Measurements from ENCODE around the gene MRPL21. TPM values are rescaled to one million over a fixed set of nuclear protein-coding genes. Genes with fewer than 3 reads are reported as not detected.
"Not testable (repeated sequence)": the region's sequence is repeated elsewhere in the genome, so short reads cannot be mapped to it uniquely, and the experiment has no call there.

MRPL21 gene
- total RNA-seq, 1 experiment from 2014 or later: 138 TPM

- DNase-seq: no peak
- 0 out of 2 replicates have a peak, but pooled peaks cover 4% of the 10 kb centered on the region for H3K9me3 ChIP-seq
- no peaks in the 10 kb centered on the region for H3K27me3 ChIP-seq
Measured at GRCh38 chr11:68863553-68864265, 39.9 kb downstream of the MRPL21 start.

GRCh38 chr11:68862421-68862820 lies 41.2 kb downstream of the MRPL21 start:
- no peak for DNase-seq
- H3K27me3 ChIP-seq: no peaks in the 10 kb centered on the region
- H3K36me3 ChIP-seq: no peaks in the 10 kb centered on the region
- no peak overlapping the region for H3K4me3 ChIP-seq
- H3K9me3 ChIP-seq: 0 out of 2 replicates have a peak, but pooled peaks cover 4% of the 10 kb centered on the region

More at GRCh38 chr11:68863553-68864265, 39.9 kb downstream of the MRPL21 start:
- H3K36me3 ChIP-seq: no peaks in the 10 kb centered on the region
- no peak overlapping the region for H3K4me3 ChIP-seq

GRCh38 chr11:68859123-68859522 lies 44.5 kb downstream of the MRPL21 start:
- no peak for DNase-seq
- Histone ChIP-seq H3K36me3 (no peaks in the 10 kb centered on the region), H3K9me3 (0 out of 2 replicates have a peak, but pooled peaks cover 3% of the 10 kb centered on the region), H3K4me3 (no peak overlapping the region), H3K27me3 (peaks cover 6% of the 10 kb centered on the region; the same call in 1 of the 2 replicates)

- Histone ChIP-seq H3K27me3 (peaks cover 6% of the 10 kb centered on the region; the same call in 1 of the 2 replicates), H3K9me3 (no peaks in the 10 kb centered on the region), H3K4me3 (no peak overlapping the region), H3K36me3 (no peaks in the 10 kb centered on the region)
- DNase-seq: no peak
Measured at GRCh38 chr11:68857037-68857586, 46.5 kb downstream of the MRPL21 start.

GRCh38 chr11:68856425-68857030 lies 47.1 kb downstream of the MRPL21 start:
- not testable (repeated sequence) for H3K9me3 ChIP-seq, DNase-seq, H3K27me3 ChIP-seq, H3K36me3 ChIP-seq, H3K4me3 ChIP-seq

GRCh38 chr11:68855205-68855981 lies 48.2 kb downstream of the MRPL21 start:
- H3K36me3 ChIP-seq: no peaks in the 10 kb centered on the region
- peaks cover 6% of the 10 kb centered on the region; the same call in 1 of the 2 replicates for H3K27me3 ChIP-seq
- DNase-seq: peak; percentile 48
- H3K9me3 ChIP-seq: no peaks in the 10 kb centered on the region
- peak overlapping the region; percentile 35 for H3K4me3 ChIP-seq

GRCh38 chr11:68854273-68854958 lies 49.2 kb downstream of the MRPL21 start:
- H3K36me3 ChIP-seq: no peaks in the 10 kb centered on the region
- peaks cover 6% of the 10 kb centered on the region; the same call in 1 of the 2 replicates for H3K27me3 ChIP-seq
- DNase-seq: no peak
- peak overlapping the region; percentile 35 for H3K4me3 ChIP-seq
- H3K9me3 ChIP-seq: no peaks in the 10 kb centered on the region

GRCh38 chr11:68852628-68853027 lies 51.0 kb downstream of the MRPL21 start:
- no peaks in the 10 kb centered on the region for H3K9me3 ChIP-seq
- peaks cover 6% of the 10 kb centered on the region; the same call in 1 of the 2 replicates for H3K27me3 ChIP-seq
- no peak overlapping the region for H3K4me3 ChIP-seq
- H3K36me3 ChIP-seq: no peaks in the 10 kb centered on the region
- DNase-seq: no peak

- H3K36me3 ChIP-seq: no peaks in the 10 kb centered on the region
- H3K4me3 ChIP-seq: no peak overlapping the region
- no peaks in the 10 kb centered on the region for H3K27me3 ChIP-seq
- no peak for DNase-seq
- no peaks in the 10 kb centered on the region for H3K9me3 ChIP-seq
Measured at GRCh38 chr11:68848429-68848828, 55.2 kb downstream of the MRPL21 start.

- no peaks in the 10 kb centered on the region for H3K27me3 ChIP-seq
- H3K9me3 ChIP-seq: no peaks in the 10 kb centered on the region
- no peak for DNase-seq
- H3K4me3 ChIP-seq: no peak overlapping the region
- no peaks in the 10 kb centered on the region for H3K36me3 ChIP-seq
Measured at GRCh38 chr11:68847395-68847794, 56.2 kb downstream of the MRPL21 start.

- peak; percentile 13 for DNase-seq
- no peak overlapping the region for H3K4me3 ChIP-seq
- H3K36me3 ChIP-seq: no peaks in the 10 kb centered on the region
- no peaks in the 10 kb centered on the region for H3K9me3 ChIP-seq
- H3K27me3 ChIP-seq: no peaks in the 10 kb centered on the region
Measured at GRCh38 chr11:68845351-68846002, 58.2 kb downstream of the MRPL21 start.

GRCh38 chr11:68844801-68845200 lies 58.8 kb downstream of the MRPL21 start:
- H3K4me3 ChIP-seq: no peak overlapping the region
- H3K36me3 ChIP-seq: peaks cover 3% of the 10 kb centered on the region; the same call in 1 of the 2 replicates
- DNase-seq: no peak
- no peaks in the 10 kb centered on the region for H3K9me3 ChIP-seq
- H3K27me3 ChIP-seq: no peaks in the 10 kb centered on the region

GRCh38 chr11:68844376-68844775 lies 59.3 kb downstream of the MRPL21 start:
- H3K4me3 ChIP-seq: no peak overlapping the region
- H3K27me3 ChIP-seq: no peaks in the 10 kb centered on the region
- no peak for DNase-seq
- H3K36me3 ChIP-seq: peaks cover 3% of the 10 kb centered on the region; the same call in 1 of the 2 replicates
- H3K9me3 ChIP-seq: no peaks in the 10 kb centered on the region

GRCh38 chr11:68843703-68844312 lies 59.8 kb downstream of the MRPL21 start:
- Histone ChIP-seq H3K27me3 (no peaks in the 10 kb centered on the region), H3K4me3 (no peak overlapping the region), H3K9me3 (no peaks in the 10 kb centered on the region), H3K36me3 (peaks cover 3% of the 10 kb centered on the region; the same call in 1 of the 2 replicates)
- no peak for DNase-seq

GRCh38 chr11:68843052-68843561 lies 60.5 kb downstream of the MRPL21 start:
- Histone ChIP-seq H3K4me3 (no peak overlapping the region), H3K9me3 (no peaks in the 10 kb centered on the region), H3K27me3 (no peaks in the 10 kb centered on the region), H3K36me3 (peaks cover 3% of the 10 kb centered on the region)
- DNase-seq: no peak
